ENCODE results near the gene FNDC3B. TPM values are rescaled to one million over a fixed set of nuclear protein-coding genes. Genes with fewer than 3 reads are reported as not detected.

The FNDC3B gene
- total and polyA plus RNA-seq, 9 of the 15 experiments (the other 6 are each of a cell fraction or from before 2014, with no cell fraction given): 7.0 to 35.8 (median 16.2) TPM

DNA sequence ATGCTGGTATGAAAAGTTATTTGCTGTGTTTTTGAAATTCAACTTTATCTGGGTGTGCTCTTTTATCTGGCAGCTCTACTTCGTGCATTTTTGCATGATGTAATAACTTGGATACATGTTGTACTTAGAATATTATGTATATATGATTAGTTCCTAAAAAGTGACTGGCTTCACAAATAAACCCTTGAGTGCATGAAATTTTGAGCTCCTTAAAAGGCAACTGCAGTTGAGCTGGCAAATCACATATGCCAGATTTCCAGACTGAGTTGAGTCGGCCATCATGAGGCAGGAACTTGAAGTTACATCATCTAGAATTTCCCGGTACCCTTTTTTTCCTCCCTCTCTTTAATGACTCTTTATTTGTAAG is 162.5 kb downstream of the FNDC3B start:
- Histone ChIP-seq H3K9me3 (replicated peaks; ENCODE audit: control insufficient read depth, insufficient read depth, low read depth, low read length) (no peaks in the 10 kb centered on the region), H3K79me2 (ENCODE audit: control insufficient read depth, insufficient read depth, low read length) (peaks cover 68% of the 10 kb centered on the region), H4K20me1 (replicated peaks; ENCODE audit: control insufficient read depth, insufficient read depth, low read length) (no peaks in the 10 kb centered on the region), H3K4me2 (ENCODE audit: insufficient read depth, low read length) (peak overlapping the region; percentile 58; the same call in 1 of the 2 replicates), H3K36me3 (ENCODE audit: control insufficient read depth, insufficient read depth, low read length) (peaks cover 3% of the 10 kb centered on the region; the same call in 1 of the 3 replicates), H3K27ac (ENCODE audit: extremely low read depth, low read depth, low read length) (peak overlapping the region; percentile 80; the same call in 2 of the 3 replicates), H3K27me3 (ENCODE audit: control insufficient read depth in 2 of 2, insufficient read depth in 2 of 2, low read length in 2 of 2) (no peaks in the 10 kb centered on the region), H3K4me1 (replicated peaks in 1 of 2; ENCODE audit: control insufficient read depth in 2 of 2, insufficient read depth in 2 of 2, low read length in 2 of 2) (peaks cover 3 to 28% of the 10 kb centered on the region in 2 experiments; a peak in 4 of 5 replicates), H3K9ac (ENCODE audit: insufficient read depth in 1 of 2, low read depth in 2 of 2, low read length in 2 of 2) (peak overlapping the region in 1 of 2 experiments; percentile 59; a peak in 2 of 4 replicates), H3K4me3 (no peak overlapping the region), H2AFZ (ENCODE audit: low read depth, low read length) (peak overlapping the region; percentile 71), H3K9me1 (ENCODE audit: control insufficient read depth, insufficient read depth, low read length) (no peaks in the 10 kb centered on the region)
- FAIRE-seq (peak; percentile 23), ATAC-seq (peak; percentile 12; the same call in 2 of the 3 replicates), DNase-seq (ENCODE audit: extremely low read depth in 1 of 4, low spot score in 3 of 4) (peak in 1 of 4 experiments; percentile 17)
- no TSS peak for BruUV-seq (replicated peaks)
- CTCF ChIA-PET (ENCODE audit: low intra/inter-chr PET ratio): no interaction called here
- intact Hi-C loops (cut with micrococcal nuclease) (loop anchor here (5.0 kb wide), 1 partner anchor 165 kb away; the partner anchor contains the start of gene FNDC3B), in situ Hi-C loops (cut with MboI) (no loop called here)
- WGBS (ENCODE audit: insufficient coverage, low coverage, missing lambda C conversion rate): 10% methylated on average over 3 of the region's 3 CpGs
- POLR2A ChIA-PET: interaction anchor here (0.7 to 1.9 kb wide), 5 partner anchors 16 to 160 kb away, joined by 3 to 4 read pairs (median 3); no protein-coding TSS in a partner anchor
- TF ChIP-seq RUNX1 (IDR thresholded peaks at IDR 0.05; ENCODE audit: low read depth) (no peak), ZNF589 (CRISPR knock-in tag; IDR thresholded peaks at IDR 0.05; ENCODE audit: low read depth) (peak; percentile 55; the same call in 1 of the 2 replicates), POLR2H (tag; IDR thresholded peaks at IDR 0.05; ENCODE audit: low read depth) (peak; percentile 69; the same call in 1 of the 2 replicates), IRF9 (tag; IDR thresholded peaks at IDR 0.05) (peak; percentile 13; the same call in 1 of the 2 replicates), MGA (IDR thresholded peaks at IDR 0.05) (no peak), NFXL1 (CRISPR knock-in tag; IDR thresholded peaks at IDR 0.05) (no peak), ZKSCAN8 (CRISPR knock-in tag; IDR thresholded peaks at IDR 0.05) (peak; percentile 82), JUND (IDR thresholded peaks at IDR 0.05; ENCODE audit: borderline replicate concordance, low read depth, low read length) (0 out of 2 replicates have a peak, but pooled peaks have one; percentile 3), JUND (tag; IDR thresholded peaks at IDR 0.05; ENCODE audit: borderline replicate concordance, low read depth, low read length) (no peak), ETV5 (CRISPR knock-in tag; IDR thresholded peaks at IDR 0.05; ENCODE audit: low read depth) (no peak)
